ENCODE measurements around the gene CCDC85B.

DNA sequence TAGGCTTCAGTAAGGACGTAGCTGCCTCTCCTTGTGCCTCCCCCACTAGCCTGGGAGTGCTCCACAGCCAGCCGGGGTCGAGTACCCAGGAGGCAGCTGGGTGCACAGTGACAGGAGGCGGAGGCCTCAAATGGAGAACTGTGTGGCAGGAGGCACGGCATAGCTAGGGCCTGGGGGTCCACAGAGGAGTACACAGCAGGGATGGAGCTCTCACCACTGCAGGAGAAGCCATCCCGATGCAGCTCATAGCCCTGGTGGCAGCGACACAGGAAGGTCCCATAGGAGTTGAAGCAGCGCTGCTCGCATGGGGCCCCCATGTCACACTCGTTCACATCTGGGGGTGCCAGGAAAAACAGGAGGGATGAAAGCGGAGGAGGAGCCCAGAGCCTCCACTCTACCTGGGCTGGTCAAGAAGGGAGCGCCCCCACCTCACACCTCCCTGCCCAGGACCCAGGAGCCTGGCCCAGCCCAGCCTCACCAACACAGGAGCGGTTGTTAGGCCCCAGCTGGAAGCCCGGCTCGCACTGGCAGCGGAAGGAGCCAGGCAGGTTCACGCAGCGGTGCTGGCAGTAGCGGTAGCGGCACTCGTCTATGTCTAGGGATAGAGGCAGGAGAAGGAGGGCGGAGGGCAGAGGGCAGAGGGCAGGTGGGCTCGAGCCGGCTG is 20.7 kb upstream of the CCDC85B start:
- no peak for TF ChIP-seq NFIC (IDR thresholded peaks at IDR 0.05; ENCODE audit: borderline replicate concordance)
- TF ChIP-seq, protein P1, sequence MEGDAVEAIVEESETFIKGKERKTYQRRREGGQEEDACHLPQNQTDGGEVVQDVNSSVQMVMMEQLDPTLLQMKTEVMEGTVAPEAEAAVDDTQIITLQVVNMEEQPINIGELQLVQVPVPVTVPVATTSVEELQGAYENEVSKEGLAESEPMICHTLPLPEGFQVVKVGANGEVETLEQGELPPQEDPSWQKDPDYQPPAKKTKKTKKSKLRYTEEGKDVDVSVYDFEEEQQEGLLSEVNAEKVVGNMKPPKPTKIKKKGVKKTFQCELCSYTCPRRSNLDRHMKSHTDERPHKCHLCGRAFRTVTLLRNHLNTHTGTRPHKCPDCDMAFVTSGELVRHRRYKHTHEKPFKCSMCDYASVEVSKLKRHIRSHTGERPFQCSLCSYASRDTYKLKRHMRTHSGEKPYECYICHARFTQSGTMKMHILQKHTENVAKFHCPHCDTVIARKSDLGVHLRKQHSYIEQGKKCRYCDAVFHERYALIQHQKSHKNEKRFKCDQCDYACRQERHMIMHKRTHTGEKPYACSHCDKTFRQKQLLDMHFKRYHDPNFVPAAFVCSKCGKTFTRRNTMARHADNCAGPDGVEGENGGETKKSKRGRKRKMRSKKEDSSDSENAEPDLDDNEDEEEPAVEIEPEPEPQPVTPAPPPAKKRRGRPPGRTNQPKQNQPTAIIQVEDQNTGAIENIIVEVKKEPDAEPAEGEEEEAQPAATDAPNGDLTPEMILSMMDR (IDR thresholded peaks at IDR 0.05), result no peak
- TF ChIP-seq, protein P2, sequence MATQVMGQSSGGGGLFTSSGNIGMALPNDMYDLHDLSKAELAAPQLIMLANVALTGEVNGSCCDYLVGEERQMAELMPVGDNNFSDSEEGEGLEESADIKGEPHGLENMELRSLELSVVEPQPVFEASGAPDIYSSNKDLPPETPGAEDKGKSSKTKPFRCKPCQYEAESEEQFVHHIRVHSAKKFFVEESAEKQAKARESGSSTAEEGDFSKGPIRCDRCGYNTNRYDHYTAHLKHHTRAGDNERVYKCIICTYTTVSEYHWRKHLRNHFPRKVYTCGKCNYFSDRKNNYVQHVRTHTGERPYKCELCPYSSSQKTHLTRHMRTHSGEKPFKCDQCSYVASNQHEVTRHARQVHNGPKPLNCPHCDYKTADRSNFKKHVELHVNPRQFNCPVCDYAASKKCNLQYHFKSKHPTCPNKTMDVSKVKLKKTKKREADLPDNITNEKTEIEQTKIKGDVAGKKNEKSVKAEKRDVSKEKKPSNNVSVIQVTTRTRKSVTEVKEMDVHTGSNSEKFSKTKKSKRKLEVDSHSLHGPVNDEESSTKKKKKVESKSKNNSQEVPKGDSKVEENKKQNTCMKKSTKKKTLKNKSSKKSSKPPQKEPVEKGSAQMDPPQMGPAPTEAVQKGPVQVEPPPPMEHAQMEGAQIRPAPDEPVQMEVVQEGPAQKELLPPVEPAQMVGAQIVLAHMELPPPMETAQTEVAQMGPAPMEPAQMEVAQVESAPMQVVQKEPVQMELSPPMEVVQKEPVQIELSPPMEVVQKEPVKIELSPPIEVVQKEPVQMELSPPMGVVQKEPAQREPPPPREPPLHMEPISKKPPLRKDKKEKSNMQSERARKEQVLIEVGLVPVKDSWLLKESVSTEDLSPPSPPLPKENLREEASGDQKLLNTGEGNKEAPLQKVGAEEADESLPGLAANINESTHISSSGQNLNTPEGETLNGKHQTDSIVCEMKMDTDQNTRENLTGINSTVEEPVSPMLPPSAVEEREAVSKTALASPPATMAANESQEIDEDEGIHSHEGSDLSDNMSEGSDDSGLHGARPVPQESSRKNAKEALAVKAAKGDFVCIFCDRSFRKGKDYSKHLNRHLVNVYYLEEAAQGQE (IDR thresholded peaks at IDR 0.05; ENCODE audit: low read depth, low read length), result no peak

All from SK-N-SH (cell line).